Measurements from ENCODE around the gene RASA2.

DNA sequence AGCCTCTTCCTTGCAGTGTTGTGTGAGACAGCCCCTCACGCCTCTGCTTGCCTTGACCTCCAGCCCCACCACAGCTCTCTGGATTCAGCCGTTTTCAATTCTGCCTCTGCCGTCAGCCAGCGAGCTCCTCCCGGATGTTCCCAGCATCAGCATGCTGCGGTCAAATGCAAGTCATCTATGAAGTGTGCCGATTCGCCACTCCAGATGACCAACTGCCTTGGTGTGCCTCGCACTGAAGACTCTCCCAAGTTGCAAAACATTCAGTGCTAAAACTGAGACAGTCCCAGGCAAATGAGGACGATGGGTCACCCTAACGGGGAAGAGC lies 30.6 kb upstream of the RASA2 start:
- TF ChIP-seq, protein P1, sequence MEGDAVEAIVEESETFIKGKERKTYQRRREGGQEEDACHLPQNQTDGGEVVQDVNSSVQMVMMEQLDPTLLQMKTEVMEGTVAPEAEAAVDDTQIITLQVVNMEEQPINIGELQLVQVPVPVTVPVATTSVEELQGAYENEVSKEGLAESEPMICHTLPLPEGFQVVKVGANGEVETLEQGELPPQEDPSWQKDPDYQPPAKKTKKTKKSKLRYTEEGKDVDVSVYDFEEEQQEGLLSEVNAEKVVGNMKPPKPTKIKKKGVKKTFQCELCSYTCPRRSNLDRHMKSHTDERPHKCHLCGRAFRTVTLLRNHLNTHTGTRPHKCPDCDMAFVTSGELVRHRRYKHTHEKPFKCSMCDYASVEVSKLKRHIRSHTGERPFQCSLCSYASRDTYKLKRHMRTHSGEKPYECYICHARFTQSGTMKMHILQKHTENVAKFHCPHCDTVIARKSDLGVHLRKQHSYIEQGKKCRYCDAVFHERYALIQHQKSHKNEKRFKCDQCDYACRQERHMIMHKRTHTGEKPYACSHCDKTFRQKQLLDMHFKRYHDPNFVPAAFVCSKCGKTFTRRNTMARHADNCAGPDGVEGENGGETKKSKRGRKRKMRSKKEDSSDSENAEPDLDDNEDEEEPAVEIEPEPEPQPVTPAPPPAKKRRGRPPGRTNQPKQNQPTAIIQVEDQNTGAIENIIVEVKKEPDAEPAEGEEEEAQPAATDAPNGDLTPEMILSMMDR (conservative IDR thresholded peaks at IDR 0.05; ENCODE audit: low read depth in 2 of 2) = no peak
- TF ChIP-seq JUNB (IDR thresholded peaks at IDR 0.05; ENCODE audit: unreplicated experiment) (no peak), EZH2phosphoT487 (IDR thresholded peaks at IDR 0.05; ENCODE audit: unreplicated experiment) (no peak), ZNF114 (CRISPR knock-in tag; IDR thresholded peaks at IDR 0.05) (no peak), CREB1 (CRISPR knock-in tag; IDR thresholded peaks at IDR 0.05; ENCODE audit: low read depth) (no peak), EZH2 (IDR thresholded peaks at IDR 0.05; ENCODE audit: low read depth, unreplicated experiment) (no peak), POLR2AphosphoS5 (IDR thresholded peaks at IDR 0.05; ENCODE audit: low read depth) (no peak)
- TF ChIP-seq, protein P2, sequence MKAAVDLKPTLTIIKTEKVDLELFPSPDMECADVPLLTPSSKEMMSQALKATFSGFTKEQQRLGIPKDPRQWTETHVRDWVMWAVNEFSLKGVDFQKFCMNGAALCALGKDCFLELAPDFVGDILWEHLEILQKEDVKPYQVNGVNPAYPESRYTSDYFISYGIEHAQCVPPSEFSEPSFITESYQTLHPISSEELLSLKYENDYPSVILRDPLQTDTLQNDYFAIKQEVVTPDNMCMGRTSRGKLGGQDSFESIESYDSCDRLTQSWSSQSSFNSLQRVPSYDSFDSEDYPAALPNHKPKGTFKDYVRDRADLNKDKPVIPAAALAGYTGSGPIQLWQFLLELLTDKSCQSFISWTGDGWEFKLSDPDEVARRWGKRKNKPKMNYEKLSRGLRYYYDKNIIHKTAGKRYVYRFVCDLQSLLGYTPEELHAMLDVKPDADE (IDR thresholded peaks at IDR 0.05) = no peak
- TF ChIP-seq, protein P3, sequence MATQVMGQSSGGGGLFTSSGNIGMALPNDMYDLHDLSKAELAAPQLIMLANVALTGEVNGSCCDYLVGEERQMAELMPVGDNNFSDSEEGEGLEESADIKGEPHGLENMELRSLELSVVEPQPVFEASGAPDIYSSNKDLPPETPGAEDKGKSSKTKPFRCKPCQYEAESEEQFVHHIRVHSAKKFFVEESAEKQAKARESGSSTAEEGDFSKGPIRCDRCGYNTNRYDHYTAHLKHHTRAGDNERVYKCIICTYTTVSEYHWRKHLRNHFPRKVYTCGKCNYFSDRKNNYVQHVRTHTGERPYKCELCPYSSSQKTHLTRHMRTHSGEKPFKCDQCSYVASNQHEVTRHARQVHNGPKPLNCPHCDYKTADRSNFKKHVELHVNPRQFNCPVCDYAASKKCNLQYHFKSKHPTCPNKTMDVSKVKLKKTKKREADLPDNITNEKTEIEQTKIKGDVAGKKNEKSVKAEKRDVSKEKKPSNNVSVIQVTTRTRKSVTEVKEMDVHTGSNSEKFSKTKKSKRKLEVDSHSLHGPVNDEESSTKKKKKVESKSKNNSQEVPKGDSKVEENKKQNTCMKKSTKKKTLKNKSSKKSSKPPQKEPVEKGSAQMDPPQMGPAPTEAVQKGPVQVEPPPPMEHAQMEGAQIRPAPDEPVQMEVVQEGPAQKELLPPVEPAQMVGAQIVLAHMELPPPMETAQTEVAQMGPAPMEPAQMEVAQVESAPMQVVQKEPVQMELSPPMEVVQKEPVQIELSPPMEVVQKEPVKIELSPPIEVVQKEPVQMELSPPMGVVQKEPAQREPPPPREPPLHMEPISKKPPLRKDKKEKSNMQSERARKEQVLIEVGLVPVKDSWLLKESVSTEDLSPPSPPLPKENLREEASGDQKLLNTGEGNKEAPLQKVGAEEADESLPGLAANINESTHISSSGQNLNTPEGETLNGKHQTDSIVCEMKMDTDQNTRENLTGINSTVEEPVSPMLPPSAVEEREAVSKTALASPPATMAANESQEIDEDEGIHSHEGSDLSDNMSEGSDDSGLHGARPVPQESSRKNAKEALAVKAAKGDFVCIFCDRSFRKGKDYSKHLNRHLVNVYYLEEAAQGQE (IDR thresholded peaks at IDR 0.05; ENCODE audit: unreplicated experiment) = no peak

Data from GM23338 (cell line).